HEK293 (cell line): ENCODE measurements around the gene CDH24.
A peak's percentile ranks its signal among the peaks of the same experiment; 100 is the strongest.

Experiments
- GLIS1 ChIP-seq: fragments of 450-650 bp; formaldehyde crosslinking; IDR thresholded peaks from 2 replicates; pipeline ENCODE4 v1.5.1; 2016; ENCODE audit warnings: missing biosample characterization, missing genetic modification characterization
- INSM2 ChIP-seq: fragments of 450-650 bp; formaldehyde crosslinking; IDR thresholded peaks from 2 replicates; pipeline ENCODE4 v1.5.1; 2016; ENCODE audit warnings: missing biosample characterization, missing genetic modification characterization
- KLF8 ChIP-seq: fragments of 450-650 bp; formaldehyde crosslinking; IDR thresholded peaks from 2 replicates; pipeline ENCODE4 v1.5.1; 2016; ENCODE audit warnings: missing biosample characterization, missing genetic modification characterization
- OSR2 ChIP-seq: fragments of 450-650 bp; formaldehyde crosslinking; IDR thresholded peaks from 2 replicates; pipeline ENCODE4 v1.5.1; 2016; ENCODE audit warnings: missing biosample characterization, missing genetic modification characterization
- PBX3 ChIP-seq: sonication (generic); formaldehyde crosslinking; IDR thresholded peaks from 2 replicates; pipeline ENCODE4 v1.8.1; 2022; ENCODE audit warnings: mild to moderate bottlenecking, moderate library complexity, missing genetic modification reagents
- REPIN1 ChIP-seq: fragments of 450-650 bp; formaldehyde crosslinking; IDR thresholded peaks from 2 replicates; pipeline ENCODE4 v1.5.1; 2017; ENCODE audit warnings: missing biosample characterization, missing genetic modification characterization, low read depth
- TRIM28 ChIP-seq: IDR thresholded peaks from 2 replicates; pipeline ENCODE4 v1.6.1; 2011; ENCODE audit warnings: low read length, control low read depth, borderline replicate concordance
- ZBTB21 ChIP-seq: fragments of 450-650 bp; formaldehyde crosslinking; IDR thresholded peaks from 2 replicates; pipeline ENCODE4 v1.5.1; 2017; ENCODE audit warnings: missing biosample characterization, missing genetic modification characterization
- ZBTB26 ChIP-seq: fragments of 450-650 bp; formaldehyde crosslinking; optimal IDR thresholded peaks from 2 replicates; pipeline ENCODE3; 2016; ENCODE audit warnings: missing biosample characterization, mild to moderate bottlenecking, missing genetic modification characterization
- ZBTB44 ChIP-seq: fragments of 450-650 bp; IDR thresholded peaks from 2 replicates; pipeline ENCODE4 v1.5.1; 2018; ENCODE audit warnings: missing biosample characterization, mild to moderate bottlenecking, missing genetic modification characterization
- ZBTB48 ChIP-seq: fragments of 450-650 bp; formaldehyde crosslinking; IDR thresholded peaks from 2 replicates; pipeline ENCODE4 v1.5.1; 2016; ENCODE audit warnings: missing biosample characterization, missing genetic modification characterization
- ZNF133 ChIP-seq: fragments of 450-650 bp; formaldehyde crosslinking; IDR thresholded peaks from 2 replicates; pipeline ENCODE4 v1.5.1; 2016; ENCODE audit warnings: missing biosample characterization, missing genetic modification characterization
- ZNF146 ChIP-seq: fragments of 450-650 bp; formaldehyde crosslinking; IDR thresholded peaks from 2 replicates; pipeline ENCODE4 v1.5.1; 2016; ENCODE audit warnings: missing biosample characterization, missing genetic modification characterization
- ZNF169 ChIP-seq: fragments of 450-650 bp; formaldehyde crosslinking; IDR thresholded peaks from 2 replicates; pipeline ENCODE4 v1.5.1; 2016; ENCODE audit warnings: missing biosample characterization, missing genetic modification characterization
- ZNF266 ChIP-seq: fragments of 450-650 bp; formaldehyde crosslinking; IDR thresholded peaks from 2 replicates; pipeline ENCODE4 v1.5.1; 2016; ENCODE audit warnings: missing biosample characterization, missing genetic modification characterization, low read depth
- ZNF280D ChIP-seq: fragments of 450-650 bp; formaldehyde crosslinking; IDR thresholded peaks from 2 replicates; pipeline ENCODE4 v1.5.1; 2016; ENCODE audit warnings: missing biosample characterization, missing genetic modification characterization
- ZNF362 ChIP-seq: fragments of 450-650 bp; formaldehyde crosslinking; IDR thresholded peaks from 2 replicates; pipeline ENCODE4 v1.5.1; 2016; ENCODE audit warnings: missing biosample characterization, missing genetic modification characterization
- ZNF404 ChIP-seq: fragments of 450-650 bp; formaldehyde crosslinking; IDR thresholded peaks from 2 replicates; pipeline ENCODE4 v1.5.1; 2017; ENCODE audit warnings: missing biosample characterization, missing genetic modification characterization
- ZNF501 ChIP-seq: fragments of 450-650 bp; formaldehyde crosslinking; IDR thresholded peaks from 2 replicates; pipeline ENCODE4 v1.5.1; 2016; ENCODE audit warnings: missing biosample characterization, missing genetic modification characterization
- ZNF521 ChIP-seq: fragments of 450-650 bp; formaldehyde crosslinking; IDR thresholded peaks from 2 replicates; pipeline ENCODE4 v1.5.1; 2017; ENCODE audit warnings: missing biosample characterization, mild to moderate bottlenecking, missing genetic modification characterization
- ZNF596 ChIP-seq: fragments of 450-650 bp; IDR thresholded peaks from 2 replicates; pipeline ENCODE4 v1.5.0; 2018; ENCODE audit warnings: missing biosample characterization, mild to moderate bottlenecking, missing genetic modification characterization, moderate library complexity
- ZNF658 ChIP-seq: fragments of 450-650 bp; formaldehyde crosslinking; IDR thresholded peaks from 2 replicates; pipeline ENCODE4; 2016; ENCODE audit warnings: missing biosample characterization, missing genetic modification characterization
- ZNF660 ChIP-seq: fragments of 450-650 bp; IDR thresholded peaks from 2 replicates; pipeline ENCODE4 v1.5.1; 2018; ENCODE audit warnings: missing biosample characterization, mild to moderate bottlenecking, missing genetic modification characterization
- ZNF791 ChIP-seq: fragments of 450-650 bp; formaldehyde crosslinking; IDR thresholded peaks from 2 replicates; pipeline ENCODE4 v1.5.1; 2016; ENCODE audit warnings: missing biosample characterization, missing genetic modification characterization
- ZSCAN18 ChIP-seq: fragments of 450-650 bp; formaldehyde crosslinking; IDR thresholded peaks from 2 replicates; pipeline ENCODE4 v1.5.1; 2016; ENCODE audit warnings: missing biosample characterization, missing genetic modification characterization
- ZSCAN4 ChIP-seq: fragments of 450-650 bp; formaldehyde crosslinking; IDR thresholded peaks from 2 replicates; pipeline ENCODE4 v1.5.1; 2017; ENCODE audit warnings: missing biosample characterization, missing genetic modification characterization

CDH24 gene

GRCh38 chr14:23006544-23007419, 50.5 kb downstream of the CDH24 start (continued):
- TF ChIP-seq ZBTB26 (tag by site-specific recombination): peak; percentile 99
- no peak for TF ChIP-seq ZNF501 (tag by site-specific recombination)
- TF ChIP-seq ZBTB44: no peak
- TF ChIP-seq ZNF521: no peak
- no peak for TF ChIP-seq ZNF596 (tag by site-specific recombination)
- TF ChIP-seq ZSCAN4 (tag by site-specific recombination): 0 out of 2 replicates have a peak, but pooled peaks have one; percentile 15
- no peak; the same call in 1 of the 2 replicates for TF ChIP-seq ZNF146
- peak; percentile 77 for TF ChIP-seq ZNF660 (tag by site-specific recombination)
- TF ChIP-seq REPIN1 (tag by site-specific recombination): no peak
- TF ChIP-seq ZNF169 (tag by site-specific recombination): no peak
- peak; percentile 85 for TF ChIP-seq OSR2
- TF ChIP-seq TRIM28: peak; percentile 85; the same call in 1 of the 2 replicates
- no peak for TF ChIP-seq ZNF791 (tag by site-specific recombination)
- TF ChIP-seq ZNF404: no peak
- no peak for TF ChIP-seq ZNF362 (tag by site-specific recombination)
- TF ChIP-seq ZNF266 (tag by site-specific recombination): no peak
- no peak for TF ChIP-seq ZNF658
- TF ChIP-seq ZBTB21 (tag by site-specific recombination): peak; percentile 50; the same call in 1 of the 2 replicates
- TF ChIP-seq ZBTB48 (tag by site-specific recombination): peak; percentile 91
- TF ChIP-seq KLF8 (tag by site-specific recombination): peak; percentile 80
- TF ChIP-seq ZNF280D: no peak
- TF ChIP-seq PBX3 (CRISPR knock-in tag): peak; percentile 79; the same call in 1 of the 2 replicates
- peak; percentile 66; the same call in 1 of the 2 replicates for TF ChIP-seq INSM2 (tag by site-specific recombination)
- no peak for TF ChIP-seq ZNF133 (tag by site-specific recombination)
- peak; percentile 67 for TF ChIP-seq GLIS1 (tag by site-specific recombination)
- TF ChIP-seq ZSCAN18: no peak
